AG04449 (cell line): ENCODE measurements around the gene MEGF9.

Experiments used
- CTCF ChIA-PET: fragments of 350-600 bp; formaldehyde crosslinking; extraction: SDS; loops from one replicate; lab custom pipeline; 2021; ENCODE audit warnings: antibody characterized with exemption; lab: Yijun Ruan, JAX
- POLR2A ChIA-PET: fragments of 400-600, 350-600 bp; formaldehyde crosslinking; extraction: SDS; loops from one replicate; lab custom pipeline; 2020; ENCODE audit warnings: antibody characterized with exemption, inconsistent platforms; lab: Yijun Ruan, JAX
- DNase-seq: peaks from one replicate; pipeline ENCODE4 v3.0.0-alpha.2; 2010; ENCODE audit warnings: low read depth, low spot score
- H3K4me3 ChIP-seq: 2 replicates; pipeline ENCODE4 v1.5.1; 2011; ENCODE audit warnings: low read depth, mild to moderate bottlenecking, control low read depth, low read length
- TF ChIP-seq, protein P1 (sequence below): IDR thresholded peaks from one replicate; pipeline ENCODE4 v1.5.1; 2011; ENCODE audit warnings: mild to moderate bottlenecking, moderate library complexity, low read length, control low read depth, inconsistent platforms; ENCODE audit not compliant: insufficient read depth; ENCODE audit errors: missing control alignments

Gene MEGF9

DNA sequence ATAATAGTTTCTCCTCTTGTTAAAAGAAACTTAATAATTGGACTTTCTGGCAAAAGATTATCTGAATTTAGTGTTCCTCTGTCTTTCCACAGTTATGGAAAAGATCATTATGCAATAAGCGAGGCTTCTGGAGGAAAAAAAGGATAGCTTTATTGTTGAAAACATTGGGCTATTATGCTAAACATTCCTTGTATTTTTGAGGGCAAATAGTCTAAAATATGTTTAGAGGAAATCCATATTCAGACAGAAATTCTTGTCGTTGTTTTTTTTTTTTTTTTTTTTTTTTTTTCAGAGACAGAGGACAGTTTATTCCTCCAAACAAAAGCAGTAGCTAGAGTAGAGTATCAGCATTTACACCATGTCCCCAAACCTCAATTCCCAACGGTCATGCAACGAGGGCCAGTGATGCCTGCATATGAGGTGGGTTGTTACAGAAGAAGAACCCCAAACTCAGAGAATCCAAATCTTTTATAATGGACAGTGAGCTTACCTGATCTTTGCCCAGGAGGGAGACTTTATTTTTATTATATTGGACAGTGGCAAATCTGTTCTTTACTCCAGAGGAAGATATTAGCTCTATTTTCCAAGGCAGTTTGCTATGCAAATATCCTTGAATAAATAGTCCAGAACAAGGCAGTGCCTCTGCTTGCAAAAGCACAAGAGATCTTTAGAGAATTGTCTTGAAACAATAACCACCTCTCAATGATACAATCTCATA is 85.9 kb downstream of the MEGF9 start:
- no peak overlapping the region for H3K4me3 ChIP-seq
- no peak for DNase-seq
- ChIA-PET POLR2A (no interaction called here), CTCF (interaction anchor here (1.9 to 2.1 kb wide), 2 partner anchors 9 to 11 kb away, joined by 9 to 13 read pairs; no protein-coding TSS in a partner anchor)
- TF ChIP-seq, protein P1, sequence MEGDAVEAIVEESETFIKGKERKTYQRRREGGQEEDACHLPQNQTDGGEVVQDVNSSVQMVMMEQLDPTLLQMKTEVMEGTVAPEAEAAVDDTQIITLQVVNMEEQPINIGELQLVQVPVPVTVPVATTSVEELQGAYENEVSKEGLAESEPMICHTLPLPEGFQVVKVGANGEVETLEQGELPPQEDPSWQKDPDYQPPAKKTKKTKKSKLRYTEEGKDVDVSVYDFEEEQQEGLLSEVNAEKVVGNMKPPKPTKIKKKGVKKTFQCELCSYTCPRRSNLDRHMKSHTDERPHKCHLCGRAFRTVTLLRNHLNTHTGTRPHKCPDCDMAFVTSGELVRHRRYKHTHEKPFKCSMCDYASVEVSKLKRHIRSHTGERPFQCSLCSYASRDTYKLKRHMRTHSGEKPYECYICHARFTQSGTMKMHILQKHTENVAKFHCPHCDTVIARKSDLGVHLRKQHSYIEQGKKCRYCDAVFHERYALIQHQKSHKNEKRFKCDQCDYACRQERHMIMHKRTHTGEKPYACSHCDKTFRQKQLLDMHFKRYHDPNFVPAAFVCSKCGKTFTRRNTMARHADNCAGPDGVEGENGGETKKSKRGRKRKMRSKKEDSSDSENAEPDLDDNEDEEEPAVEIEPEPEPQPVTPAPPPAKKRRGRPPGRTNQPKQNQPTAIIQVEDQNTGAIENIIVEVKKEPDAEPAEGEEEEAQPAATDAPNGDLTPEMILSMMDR = no peak

DNA sequence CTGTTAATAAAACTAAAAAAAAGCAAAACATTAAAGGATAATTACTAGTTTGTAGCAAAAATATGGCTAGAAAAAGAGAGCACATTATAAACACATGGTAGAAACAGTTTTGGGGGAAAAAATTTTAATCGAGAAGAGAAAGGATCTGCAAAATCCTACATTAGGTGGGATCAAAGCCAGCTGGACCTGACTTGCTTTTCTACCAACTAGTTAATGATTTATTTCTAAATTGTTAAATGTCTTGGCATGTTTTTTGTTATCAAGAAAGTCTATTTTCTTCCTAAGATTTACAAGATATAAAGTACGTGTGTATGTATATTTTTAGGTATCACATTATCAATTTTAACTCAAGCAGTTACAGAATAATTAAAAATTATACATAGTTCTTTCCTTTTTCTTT is 87.2 kb downstream of the MEGF9 start:
- H3K4me3 ChIP-seq = no peak overlapping the region
- POLR2A ChIA-PET = no interaction called here
- no peak for DNase-seq
- TF ChIP-seq, protein P1 = no peak
- CTCF ChIA-PET = interaction anchor here (1.9 kb wide), 1 partner anchor 10 kb away, joined by 9 read pairs; no protein-coding TSS in a partner anchor

DNA sequence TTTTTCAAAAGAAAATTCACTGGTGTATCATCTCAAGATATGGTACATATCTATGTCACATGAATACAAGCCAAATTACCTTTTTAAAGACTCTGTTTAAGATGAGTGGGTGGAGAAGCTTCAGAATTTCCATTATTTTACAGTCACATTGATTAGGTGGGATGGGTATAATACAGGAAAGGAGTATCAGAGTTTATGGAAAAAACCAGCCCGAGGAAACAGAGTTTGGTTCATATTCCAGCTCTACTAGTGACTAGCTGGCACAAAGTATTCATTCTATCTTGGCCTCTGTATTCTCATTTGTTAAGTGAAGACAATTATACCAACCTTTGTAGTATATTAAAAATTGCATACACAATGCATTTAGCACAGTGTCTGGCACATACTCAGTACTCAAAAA is 87.8 kb downstream of the MEGF9 start:
- TF ChIP-seq, protein P1 = no peak
- CTCF ChIA-PET = interaction anchor here (1.9 kb wide), 1 partner anchor 9 kb away, joined by 9 read pairs; no protein-coding TSS in a partner anchor
- DNase-seq = no peak
- POLR2A ChIA-PET = no interaction called here
- H3K4me3 ChIP-seq = no peak overlapping the region

DNA sequence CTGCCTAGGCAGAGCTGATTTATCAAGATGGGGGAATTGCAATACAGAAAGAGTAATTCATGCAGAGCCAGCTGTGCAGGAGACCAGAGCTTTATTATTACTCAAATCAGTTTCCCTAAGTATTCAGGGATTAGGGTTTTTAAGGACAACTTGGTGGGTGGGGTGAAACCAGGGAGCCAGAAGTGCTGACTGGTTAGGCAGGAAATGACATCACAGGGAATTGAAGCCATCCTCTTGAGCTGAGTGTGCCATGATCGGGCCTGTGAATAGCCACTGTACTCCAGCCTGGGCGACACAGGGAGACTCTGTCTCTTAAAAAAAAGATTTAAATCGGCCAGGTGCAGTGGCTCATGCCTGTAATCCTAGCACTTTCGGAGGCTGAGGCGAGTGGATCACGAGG is 89.0 kb downstream of the MEGF9 start:
- TF ChIP-seq, protein P1 = no peak
- no peak for DNase-seq
- ChIA-PET CTCF (interaction anchor here (0.7 to 1.3 kb wide), 2 partner anchors 12 to 1416 kb away, joined by 3 read pairs; no protein-coding TSS in a partner anchor), POLR2A (no interaction called here)
- no peak overlapping the region for H3K4me3 ChIP-seq

DNA sequence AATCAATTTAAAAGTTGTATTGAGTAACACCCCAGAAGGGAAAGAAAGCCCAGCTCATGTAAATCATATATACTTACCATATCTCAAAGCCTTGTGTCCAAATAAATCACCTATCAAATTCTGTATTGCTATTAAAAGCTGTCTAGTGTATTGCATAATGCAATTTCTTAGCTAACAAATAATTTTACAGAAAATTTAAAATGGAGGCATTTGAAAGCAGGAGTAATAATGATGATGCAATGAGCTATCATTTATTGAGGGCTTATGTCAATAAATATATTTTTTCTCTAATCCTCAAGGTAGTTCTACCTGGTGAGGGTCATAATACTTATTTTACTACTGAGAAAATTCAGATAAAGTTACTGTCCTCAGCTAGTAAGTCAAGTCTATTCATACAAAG is 91.5 kb downstream of the MEGF9 start:
- no peak overlapping the region for H3K4me3 ChIP-seq
- ChIA-PET CTCF (interaction anchor here (1.1 to 2.5 kb wide), 7 partner anchors 9 to 437 kb away, joined by 3 to 10 read pairs (median 6); partner anchors contain the start of gene FBXW2), POLR2A (no interaction called here)
- no peak for DNase-seq
- TF ChIP-seq, protein P1 = no peak

DNA sequence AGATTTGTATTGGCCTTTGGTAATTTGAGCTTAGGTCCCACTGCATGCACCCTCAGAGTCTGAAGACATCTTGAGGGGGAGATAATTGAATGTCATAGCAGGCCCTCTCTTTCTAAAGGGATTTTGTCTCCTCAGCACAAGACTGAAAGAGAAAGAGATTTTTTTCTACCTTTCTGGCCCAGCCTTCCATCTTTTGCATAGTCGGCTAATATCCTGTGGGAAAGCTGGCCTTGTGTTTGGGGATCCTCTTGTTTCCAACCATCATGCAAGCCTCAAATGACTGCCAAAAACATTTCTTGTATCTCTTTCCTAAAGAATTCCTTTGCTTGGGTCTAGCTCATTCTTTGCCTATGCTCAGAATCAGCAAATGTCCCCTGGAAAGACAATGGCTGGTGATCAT is 92.3 kb downstream of the MEGF9 start:
- POLR2A ChIA-PET = no interaction called here

More for the DNA sequence above, 92.3 kb downstream of the MEGF9 start:
- CTCF ChIA-PET = interaction anchor here (1.0 to 2.5 kb wide), 5 partner anchors 9 to 134 kb away, joined by 3 to 10 read pairs (median 6); no protein-coding TSS in a partner anchor
- no peak overlapping the region for H3K4me3 ChIP-seq
- TF ChIP-seq, protein P1 = no peak
- DNase-seq = no peak
